Fibroblast of peridontal ligament (primary cell): ENCODE results near the gene PCSK2.
A peak's percentile ranks its signal among the peaks of the same experiment; 100 is the strongest.

Experiments
- DNase-seq: peaks from one replicate; pipeline ENCODE4 v3.0.0-alpha.2; 2010; ENCODE audit errors: extremely low read depth

The PCSK2 gene

GRCh38 chr20:17248224-17248623 is 21.4 kb downstream of the PCSK2 start:
- DNase-seq: no peak

- no peak for DNase-seq
Observed at GRCh38 chr20:17262786-17263185, 35.9 kb downstream of the PCSK2 start.

GRCh38 chr20:17273717-17274116 is 46.9 kb downstream of the PCSK2 start:
- DNase-seq: no peak

GRCh38 chr20:17276101-17276500 is 49.3 kb downstream of the PCSK2 start:
- no peak for DNase-seq

- DNase-seq: peak; percentile 1
Observed at GRCh38 chr20:17281478-17281877, 54.6 kb downstream of the PCSK2 start.

- DNase-seq: no peak
Observed at GRCh38 chr20:17282501-17282900, 55.7 kb downstream of the PCSK2 start.

GRCh38 chr20:17287503-17287902 is 60.7 kb downstream of the PCSK2 start:
- no peak for DNase-seq

- no peak for DNase-seq
Observed at GRCh38 chr20:17287998-17288397, 61.2 kb downstream of the PCSK2 start.

- DNase-seq: no peak
Observed at GRCh38 chr20:17295151-17295726, 68.4 kb downstream of the PCSK2 start.

- DNase-seq: no peak
Observed at GRCh38 chr20:17295991-17296390, 69.2 kb downstream of the PCSK2 start.

- no peak for DNase-seq
Observed at GRCh38 chr20:17298171-17298570, 71.3 kb downstream of the PCSK2 start.

GRCh38 chr20:17298751-17299150 is 71.9 kb downstream of the PCSK2 start:
- no peak for DNase-seq

GRCh38 chr20:17300113-17300512 is 73.3 kb downstream of the PCSK2 start:
- no peak for DNase-seq

GRCh38 chr20:17304774-17305173 is 77.9 kb downstream of the PCSK2 start:
- no peak for DNase-seq

- DNase-seq: no peak
Observed at GRCh38 chr20:17306427-17306826, 79.6 kb downstream of the PCSK2 start.

- DNase-seq: no peak
Observed at GRCh38 chr20:17314264-17314663, 87.4 kb downstream of the PCSK2 start.

GRCh38 chr20:17315407-17316231 is 88.8 kb downstream of the PCSK2 start:
- DNase-seq: no peak

- no peak for DNase-seq
Observed at GRCh38 chr20:17316316-17317038, 89.6 kb downstream of the PCSK2 start.

GRCh38 chr20:17317341-17317740 is 90.5 kb downstream of the PCSK2 start:
- DNase-seq: no peak

GRCh38 chr20:17320456-17320855 is 93.6 kb downstream of the PCSK2 start:
- DNase-seq: no peak

GRCh38 chr20:17326096-17326495 is 99.3 kb downstream of the PCSK2 start:
- DNase-seq: no peak

GRCh38 chr20:17327185-17328148 is 100.6 kb downstream of the PCSK2 start:
- no peak for DNase-seq
